HG03469 (cell line): ENCODE data around the gene HEPACAM.

ENCODE experiments used
- ATAC-seq: cut with Tn5 transposase; IDR thresholded peaks from one replicate; pipeline ENCODE4 v1.9.1; 2021; ENCODE audit warnings: mild to moderate bottlenecking, moderate library complexity, moderate number of reproducible peaks; ENCODE audit not compliant: unreplicated experiment

Gene HEPACAM

GRCh38 chr11:124899383-124900145 is 36.3 kb downstream of the HEPACAM start:
- ATAC-seq: no peak

DNA sequence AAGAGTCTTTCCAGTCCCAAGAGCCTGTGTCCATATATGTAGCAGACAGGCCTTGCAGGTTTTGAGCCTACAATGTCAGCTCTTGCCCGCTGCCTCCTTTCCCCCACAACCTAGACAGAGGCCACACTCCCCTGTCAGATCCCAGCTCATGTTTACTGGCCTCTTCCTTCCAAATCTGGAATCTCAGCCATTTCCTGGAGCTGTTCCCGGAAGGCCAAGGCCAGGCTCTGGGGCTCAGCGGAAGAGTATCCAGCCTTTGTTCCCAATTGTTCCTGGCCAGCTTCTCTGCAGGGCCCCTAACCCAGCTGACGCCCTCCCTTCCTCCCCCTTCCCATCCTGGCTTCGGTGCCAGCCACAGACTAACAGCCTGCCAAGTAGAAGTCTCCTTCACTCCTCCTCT is 37.1 kb downstream of the HEPACAM start:
- no peak for ATAC-seq

GRCh38 chr11:124898263-124898680 is 37.6 kb downstream of the HEPACAM start:
- no peak for ATAC-seq

DNA sequence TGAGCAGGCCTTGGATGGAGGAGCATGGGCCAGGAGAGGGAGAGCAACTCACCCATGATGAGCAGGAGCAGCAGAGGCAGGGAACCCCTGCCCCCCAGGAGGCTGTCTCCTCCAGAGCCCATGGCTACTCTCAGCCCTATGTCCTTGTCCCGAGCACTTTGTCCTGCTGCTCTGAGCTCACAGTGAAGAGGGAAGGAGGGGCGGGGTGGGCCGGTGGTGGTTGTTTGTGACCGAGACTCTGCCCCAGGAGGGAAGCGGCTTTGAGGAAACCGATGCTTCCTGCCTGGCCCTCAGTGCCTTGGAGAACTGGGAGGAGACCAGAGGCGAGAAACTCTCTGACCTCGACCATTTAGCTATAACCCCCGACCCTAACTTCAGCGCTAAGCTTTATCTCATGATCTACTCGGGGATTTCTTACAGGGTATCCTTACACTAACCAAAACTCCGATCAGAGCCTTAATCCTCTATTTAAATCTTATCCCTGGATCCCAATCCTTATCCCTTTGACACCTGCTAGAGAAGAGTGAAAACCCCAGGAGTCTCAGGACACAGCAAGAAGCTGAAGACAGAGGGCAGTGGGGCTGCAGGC is 38.1 kb downstream of the HEPACAM start, which contains the start of gene ROBO4:
Gene ROBO4 (minus strand): TSS at position 192 of the 589 bp plus-strand sequence. CDS start 70 bp downstream, at position 122.
- no peak for ATAC-seq

- ATAC-seq: no peak
Measured at GRCh38 chr11:124896821-124897391, 38.9 kb downstream of the HEPACAM start.

DNA sequence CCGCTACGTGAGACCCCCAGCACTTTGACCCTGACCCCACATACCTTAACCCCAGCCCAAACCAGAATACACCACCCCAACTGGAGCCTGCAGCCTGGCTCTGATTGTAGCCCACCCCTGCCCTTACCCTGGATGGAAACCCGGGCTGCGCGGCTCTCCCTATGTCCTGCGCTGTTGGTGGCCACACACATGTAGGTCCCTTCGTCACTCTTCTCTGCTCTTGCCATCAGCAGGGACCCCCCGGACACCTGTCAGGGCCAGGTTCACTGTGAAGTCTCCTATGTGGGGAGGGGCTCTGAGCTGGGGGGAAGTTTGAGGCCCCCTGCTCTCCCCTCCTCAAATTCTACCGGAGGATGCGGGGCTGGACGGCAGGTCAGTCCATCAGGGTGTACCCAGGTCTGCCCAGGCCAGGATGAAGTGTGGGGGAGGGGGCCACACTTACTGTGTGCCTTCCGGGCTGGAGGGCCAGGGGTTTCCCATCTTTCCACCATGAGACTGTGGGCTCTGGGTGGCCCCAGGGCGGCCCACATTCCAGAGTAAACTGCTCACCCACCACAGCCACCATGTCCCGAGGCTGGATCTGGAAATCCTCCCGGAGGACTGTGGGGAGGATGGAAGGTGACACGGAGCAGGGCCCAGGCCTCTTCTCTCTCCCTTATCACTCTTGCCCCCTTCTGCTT is 39.6 kb downstream of the HEPACAM start:
- no peak for ATAC-seq

DNA sequence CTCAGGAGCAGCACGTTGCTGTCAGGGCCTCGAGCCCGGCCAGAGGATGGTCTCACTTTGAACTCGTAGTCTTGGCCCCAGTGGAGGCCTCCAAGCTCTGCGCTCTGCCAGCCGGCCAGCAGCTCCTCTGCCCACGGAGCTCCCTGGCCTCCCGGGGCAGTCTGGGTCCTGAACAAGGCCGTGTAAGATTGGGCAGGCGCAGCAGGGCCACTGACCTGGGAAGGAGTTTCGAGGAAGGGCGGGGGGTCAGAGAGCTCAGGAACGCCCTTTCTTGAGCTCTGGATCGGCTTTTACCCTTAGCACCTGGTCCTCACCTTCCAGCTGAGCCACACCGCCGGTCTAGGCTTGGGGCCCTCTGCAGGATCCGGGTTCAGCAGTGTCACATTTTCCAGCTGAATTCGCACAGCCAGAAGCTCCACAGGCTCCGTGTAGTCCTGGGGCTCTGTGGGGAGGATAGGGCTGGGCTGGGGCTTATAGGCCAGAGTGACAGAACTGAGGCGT is 40.3 kb downstream of the HEPACAM start:
- ATAC-seq: no peak

DNA sequence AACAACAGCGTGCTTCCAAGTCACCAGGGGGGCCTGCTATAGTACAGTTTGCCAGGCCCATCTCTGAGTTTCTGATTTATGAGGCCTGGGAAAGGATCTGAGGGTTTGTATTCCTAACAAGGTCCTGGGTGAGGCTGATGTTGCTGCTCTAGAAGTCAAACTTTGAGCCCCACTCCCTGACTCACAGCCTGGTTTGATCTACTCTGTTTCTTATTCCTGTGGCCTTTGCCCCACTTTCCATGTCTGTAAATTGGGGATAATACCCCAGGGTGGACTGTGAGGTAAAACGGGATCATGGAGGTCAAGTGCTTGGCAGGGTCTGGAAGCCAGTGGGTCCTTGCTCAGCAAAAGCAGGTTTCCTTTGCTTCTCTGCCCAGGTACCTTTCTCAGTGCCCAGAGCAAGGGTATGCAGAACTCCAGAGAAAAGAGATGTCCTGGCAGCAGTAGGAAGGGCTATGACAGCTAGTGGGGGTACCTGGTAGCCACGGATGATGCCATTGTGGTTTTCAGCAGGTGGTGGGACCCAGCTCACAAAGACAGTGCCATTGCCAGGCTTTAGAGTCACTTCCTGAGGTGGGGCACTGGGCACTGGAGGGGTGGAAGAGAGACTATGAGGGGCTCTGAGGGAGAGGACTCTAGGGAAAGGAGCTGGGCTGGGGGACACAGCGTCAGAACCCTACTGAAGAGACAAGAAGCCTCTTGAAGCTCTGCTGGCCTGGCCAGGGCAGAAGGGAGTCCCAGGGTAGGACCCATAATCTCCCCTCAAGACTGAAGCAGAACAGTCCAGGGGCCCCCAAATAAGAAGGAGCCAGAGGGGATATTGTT is 41.0 kb downstream of the HEPACAM start:
- no peak for ATAC-seq

- no peak for ATAC-seq
Measured at GRCh38 chr11:124893781-124894401, 42.0 kb downstream of the HEPACAM start.

DNA sequence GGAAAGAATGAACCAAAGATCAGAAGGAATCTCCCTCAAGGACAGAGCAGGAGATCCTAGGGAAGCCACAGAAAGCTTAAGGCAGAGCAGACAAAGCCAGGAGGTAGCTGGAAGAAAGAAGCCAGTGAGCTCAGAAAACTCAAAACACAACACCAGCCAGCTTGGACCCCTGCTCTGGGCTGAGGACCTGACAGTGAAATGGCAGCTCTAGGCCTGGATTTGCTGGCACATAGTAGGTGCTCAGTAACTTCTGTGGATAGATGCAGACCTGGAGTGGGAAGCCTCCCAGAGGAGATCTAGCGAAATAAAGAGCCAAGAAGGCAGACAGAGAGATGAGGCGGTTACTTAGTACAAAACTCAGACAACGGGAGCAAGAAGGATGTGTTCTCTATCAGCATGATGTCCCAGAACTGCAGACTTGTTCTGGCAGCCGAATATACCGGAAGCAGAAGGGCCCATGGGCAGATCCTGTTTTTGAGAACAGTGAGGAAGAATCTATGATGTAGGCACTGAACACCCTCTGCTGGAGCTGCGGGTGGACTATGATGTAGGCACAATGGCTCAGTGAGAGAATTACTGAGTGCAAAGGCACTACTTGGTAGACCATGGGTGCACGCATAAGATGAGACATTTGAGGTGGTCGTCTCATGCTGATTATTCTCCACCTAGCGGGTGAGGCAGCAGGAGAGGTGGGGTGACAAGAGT is 42.9 kb downstream of the HEPACAM start:
- no peak for ATAC-seq

DNA sequence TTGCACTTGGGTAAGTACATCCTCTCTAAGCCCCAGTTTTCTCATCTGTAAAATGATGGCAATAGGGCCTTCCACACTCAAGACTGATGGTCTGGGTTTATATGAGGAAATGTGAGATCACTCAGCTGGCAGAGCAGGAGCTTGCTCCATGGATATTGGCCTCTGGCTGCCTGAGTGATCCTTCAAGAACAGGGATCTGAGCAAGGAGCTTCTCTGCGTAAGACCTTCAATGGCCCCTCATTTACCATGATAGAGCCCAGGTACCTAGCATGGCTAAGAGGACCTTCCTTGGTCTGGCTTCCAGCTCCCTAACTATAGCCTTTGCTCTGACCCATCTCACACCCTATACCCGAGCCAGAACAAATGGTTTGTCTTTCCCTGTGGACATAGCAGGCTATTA is 43.7 kb downstream of the HEPACAM start:
- no peak for ATAC-seq

- no peak for ATAC-seq
Measured at GRCh38 chr11:124891373-124891861, 44.4 kb downstream of the HEPACAM start.

DNA sequence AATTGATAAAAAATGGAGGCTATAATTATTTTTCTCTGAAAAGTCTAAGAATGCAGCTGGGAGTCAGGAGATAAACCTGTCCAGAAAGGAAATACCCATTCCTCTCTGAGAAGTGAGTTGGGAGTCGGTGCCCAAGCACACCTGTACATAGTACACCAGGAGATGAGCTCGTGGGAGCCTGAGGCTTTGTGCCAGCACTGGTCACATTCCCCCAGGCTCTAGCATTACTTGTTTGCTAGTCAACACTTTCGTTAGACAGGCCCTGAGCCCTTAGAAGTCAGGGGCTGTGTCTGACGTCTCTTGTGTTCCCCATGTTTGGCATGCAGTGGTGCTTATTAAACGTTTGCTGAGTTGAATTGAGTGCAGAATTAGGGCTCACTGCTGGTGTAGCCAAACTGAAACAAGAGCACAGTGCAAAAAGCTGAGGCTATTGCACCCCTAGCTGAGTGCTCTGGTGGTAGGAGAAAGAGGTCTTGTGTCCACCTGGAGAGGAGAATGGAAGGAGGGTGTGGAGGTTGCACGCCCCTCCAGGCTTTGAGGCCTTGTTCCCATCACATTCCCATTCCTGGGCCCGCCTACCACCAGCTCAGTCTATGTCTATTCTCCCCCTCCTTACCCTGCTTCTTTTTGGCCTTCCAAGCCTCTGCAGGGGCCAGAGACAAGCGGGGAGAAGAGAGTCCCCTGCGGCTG is 45.0 kb downstream of the HEPACAM start:
- no peak for ATAC-seq

- no peak for ATAC-seq
Measured at GRCh38 chr11:124890151-124890550, 45.7 kb downstream of the HEPACAM start.

GRCh38 chr11:124889191-124890091 is 46.4 kb downstream of the HEPACAM start:
- ATAC-seq: no peak

GRCh38 chr11:124887667-124888013 is 48.2 kb downstream of the HEPACAM start:
- no peak for ATAC-seq

DNA sequence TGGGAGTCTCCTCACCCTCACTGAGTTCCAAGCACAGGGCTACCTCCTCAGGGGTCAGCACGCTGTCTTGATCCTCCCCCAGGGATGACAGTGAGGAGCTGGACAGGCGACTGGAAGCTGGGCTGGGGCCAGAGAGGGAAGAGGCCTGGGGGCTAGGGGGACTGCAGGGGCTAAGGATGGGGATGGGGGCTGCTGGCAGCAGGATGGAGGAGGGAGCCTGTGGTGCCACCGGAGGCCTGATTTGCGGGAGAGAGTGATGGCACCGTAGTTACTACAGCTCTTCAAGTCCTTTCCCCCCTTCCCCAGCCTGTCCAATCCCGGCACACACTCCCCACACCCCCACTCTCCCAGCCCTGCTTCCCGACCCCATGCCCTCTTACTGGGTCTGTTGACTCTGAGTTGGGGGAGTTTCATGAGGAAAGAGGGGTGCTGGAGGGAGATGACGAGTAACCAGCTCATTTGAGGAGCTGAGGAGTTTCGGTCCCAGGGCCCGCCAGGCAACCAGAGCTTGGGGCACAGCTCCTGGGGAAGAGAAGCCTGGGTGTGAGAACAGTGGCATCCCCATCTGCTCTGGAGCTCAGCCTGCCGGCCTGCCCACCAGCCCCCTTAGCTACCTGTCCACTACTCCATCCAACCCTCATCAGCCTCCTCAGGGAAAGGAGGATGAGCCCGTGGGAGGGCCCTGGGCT is 48.7 kb downstream of the HEPACAM start:
- ATAC-seq: no peak
